WTC11 (cell line): Measurements from ENCODE around the gene DMP1. TPM values are rescaled to one million over a fixed set of nuclear protein-coding genes. Genes with fewer than 3 reads are reported as not detected.

Experiments
- ATAC-seq: fragments of 200-7000 bp; cut with Tn5 transposase; 2 replicates; pipeline ENCODE4 v1.10.0; 2021; ENCODE audit warnings: mild to moderate bottlenecking, moderate library complexity
- CTCF ChIA-PET: fragments of 300-600 bp; sonication (Branson Sonifier 250); formaldehyde crosslinking; loops from one replicate; lab custom pipeline; 2021; ENCODE audit warnings: antibody characterized with exemption; lab: Charles Lee
- POLR2A ChIA-PET: fragments of 350-600 bp; sonication (Branson Sonifier 250); formaldehyde crosslinking; loops from one replicate; lab custom pipeline; 2021; ENCODE audit warnings: antibody characterized with exemption; lab: Charles Lee
- DNase-seq: peaks from one replicate; pipeline ENCODE4 v3.0.0; 2021; ENCODE audit warnings: low spot score
- H3K27ac Mint-ChIP-seq: 2 replicates; pipeline ENCODE4 v1.8.0; 2021; ENCODE audit warnings: mixed read lengths
- H3K27me3 Mint-ChIP-seq: 2 replicates; pipeline ENCODE4 v1.8.0; 2021; ENCODE audit warnings: low read depth, mild to moderate bottlenecking, moderate library complexity, mixed read lengths
- H3K36me3 Mint-ChIP-seq: 2 replicates; pipeline ENCODE4 v1.8.0; 2021; ENCODE audit warnings: mixed read lengths
- H3K4me1 Mint-ChIP-seq: 2 replicates; pipeline ENCODE4 v1.8.0; 2022; ENCODE audit warnings: mixed read lengths
- H3K4me3 Mint-ChIP-seq: 2 replicates; pipeline ENCODE4 v1.8.0; 2021; ENCODE audit warnings: mild to moderate bottlenecking, moderate library complexity, mixed read lengths
- H3K9me3 Mint-ChIP-seq: 2 replicates; pipeline ENCODE4 v1.8.0; 2021; ENCODE audit warnings: mixed read lengths
- EMX1 ChIP-seq: fragments of 250-450 bp; sonication (Bioruptor Pico); IDR thresholded peaks from 2 replicates; pipeline ENCODE4 v1.8.0; 2021; ENCODE audit warnings: mild to moderate bottlenecking
- ESRRA ChIP-seq: sonication (generic); formaldehyde crosslinking; IDR thresholded peaks from 2 replicates; pipeline ENCODE4 v1.8.1; 2022; ENCODE audit warnings: mild to moderate bottlenecking, missing genetic modification reagents, borderline replicate concordance
- FOXP4 ChIP-seq: sonication (generic); formaldehyde crosslinking; IDR thresholded peaks from 2 replicates; pipeline ENCODE4 v1.8.0; 2022; ENCODE audit warnings: mild to moderate bottlenecking, missing genetic modification reagents
- NR1H2 ChIP-seq: sonication (generic); formaldehyde crosslinking; IDR thresholded peaks from 2 replicates; pipeline ENCODE4 v1.9.0; 2021; ENCODE audit warnings: mild to moderate bottlenecking, moderate library complexity, missing genetic modification reagents
- NR2C2 ChIP-seq: sonication (generic); formaldehyde crosslinking; IDR thresholded peaks from 2 replicates; pipeline ENCODE4 v1.8.0; 2022; ENCODE audit warnings: mild to moderate bottlenecking, missing genetic modification reagents
- OVOL2 ChIP-seq: fragments of 250-450 bp; sonication (Bioruptor Pico); IDR thresholded peaks from 2 replicates; pipeline ENCODE4 v1.9.0; 2021; ENCODE audit warnings: mild to moderate bottlenecking, borderline replicate concordance
- SMAD4 ChIP-seq: sonication (generic); formaldehyde crosslinking; IDR thresholded peaks from 2 replicates; pipeline ENCODE4 v1.8.0; 2022; ENCODE audit warnings: mild to moderate bottlenecking, missing genetic modification reagents
- SOX15 ChIP-seq: fragments of 250-450 bp; sonication (Bioruptor Pico); IDR thresholded peaks from 2 replicates; pipeline ENCODE4 v1.9.0; 2021; ENCODE audit warnings: mild to moderate bottlenecking
- SP1 ChIP-seq: sonication (generic); formaldehyde crosslinking; conservative IDR thresholded peaks from 2 replicates; pipeline ENCODE4 v1.8.1; 2022; ENCODE audit warnings: missing genetic modification reagents
- ZNF138 ChIP-seq: sonication (generic); formaldehyde crosslinking; conservative IDR thresholded peaks from 2 replicates; pipeline ENCODE4 v1.8.1; 2022; ENCODE audit warnings: mild to moderate bottlenecking, moderate library complexity, missing genetic modification reagents
- ZNF263 ChIP-seq: sonication (generic); formaldehyde crosslinking; IDR thresholded peaks from 2 replicates; pipeline ENCODE4 v1.8.1; 2022; ENCODE audit warnings: low read depth, mild to moderate bottlenecking, moderate library complexity, missing genetic modification reagents
- ZNF317 ChIP-seq: sonication (generic); formaldehyde crosslinking; IDR thresholded peaks from 2 replicates; pipeline ENCODE4 v1.8.1; 2023; ENCODE audit warnings: low read depth, mild to moderate bottlenecking, moderate library complexity, missing genetic modification reagents, borderline replicate concordance
- ZNF396 ChIP-seq: fragments of 250-450 bp; sonication (Bioruptor Pico); IDR thresholded peaks from 2 replicates; pipeline ENCODE4 v1.8.0; 2021; ENCODE audit warnings: mild to moderate bottlenecking, moderate library complexity, borderline replicate concordance
- total RNA-seq: library from RNA; stranded (reverse); gene quantifications from 3 replicates; pipeline ENCODE4 v1.2.3, GENCODE V29; 2021
- TF ChIP-seq, protein P1 (sequence below): sonication (generic); formaldehyde crosslinking; conservative IDR thresholded peaks from 2 replicates; pipeline ENCODE4 v1.8.1; 2023; ENCODE audit warnings: mild to moderate bottlenecking, low read depth, missing genetic modification reagents, moderate library complexity
- TF ChIP-seq, protein P2 (sequence below): sonication (generic); formaldehyde crosslinking; conservative IDR thresholded peaks from 2 replicates; pipeline ENCODE4 v1.8.1; 2022; ENCODE audit warnings: mild to moderate bottlenecking, missing genetic modification reagents
- TF ChIP-seq, protein P3 (sequence below): fragments of 250-450 bp; sonication (Bioruptor Pico); IDR thresholded peaks from 2 replicates; pipeline ENCODE4 v1.8.0; 2021; ENCODE audit warnings: mild to moderate bottlenecking
- TF ChIP-seq, protein P4 (sequence below): fragments of 200-600 bp; IDR thresholded peaks from 2 replicates; pipeline ENCODE4 v1.8.0; 2022; ENCODE audit warnings: antibody characterized with exemption
- TF ChIP-seq, protein P5 (sequence below): sonication (generic); formaldehyde crosslinking; IDR thresholded peaks from 2 replicates; pipeline ENCODE4 v1.8.1; 2022; ENCODE audit warnings: mild to moderate bottlenecking, moderate library complexity, missing genetic modification reagents
- TF ChIP-seq, protein P6 (sequence below): sonication (generic); formaldehyde crosslinking; IDR thresholded peaks from 2 replicates; pipeline ENCODE4 v1.8.1; 2022; ENCODE audit warnings: mild to moderate bottlenecking, missing genetic modification reagents, moderate library complexity, borderline replicate concordance

Gene DMP1
- total RNA-seq, 1 experiment from 2014 or later = 0.11 TPM

GRCh38 chr4:87677731-87678130 is 27.7 kb downstream of the DMP1 start:
- Mint-ChIP-seq H3K27me3 (no peaks in the 10 kb centered on the region; the same call in 1 of the 2 replicates), H3K36me3 (peaks cover 36% of the 10 kb centered on the region), H3K9me3 (peaks cover 43% of the 10 kb centered on the region), H3K4me3 (no peak overlapping the region), H3K27ac (no peak overlapping the region), H3K4me1 (peaks cover 37% of the 10 kb centered on the region)
- CTCF ChIA-PET = interaction anchor here (0.7 to 5.2 kb wide), 3 partner anchors 161 to 175 kb away, joined by 3 to 102 read pairs (median 4); no protein-coding TSS in a partner anchor
- DNase-seq (no peak), ATAC-seq (no peak)
- TF ChIP-seq, protein P1, sequence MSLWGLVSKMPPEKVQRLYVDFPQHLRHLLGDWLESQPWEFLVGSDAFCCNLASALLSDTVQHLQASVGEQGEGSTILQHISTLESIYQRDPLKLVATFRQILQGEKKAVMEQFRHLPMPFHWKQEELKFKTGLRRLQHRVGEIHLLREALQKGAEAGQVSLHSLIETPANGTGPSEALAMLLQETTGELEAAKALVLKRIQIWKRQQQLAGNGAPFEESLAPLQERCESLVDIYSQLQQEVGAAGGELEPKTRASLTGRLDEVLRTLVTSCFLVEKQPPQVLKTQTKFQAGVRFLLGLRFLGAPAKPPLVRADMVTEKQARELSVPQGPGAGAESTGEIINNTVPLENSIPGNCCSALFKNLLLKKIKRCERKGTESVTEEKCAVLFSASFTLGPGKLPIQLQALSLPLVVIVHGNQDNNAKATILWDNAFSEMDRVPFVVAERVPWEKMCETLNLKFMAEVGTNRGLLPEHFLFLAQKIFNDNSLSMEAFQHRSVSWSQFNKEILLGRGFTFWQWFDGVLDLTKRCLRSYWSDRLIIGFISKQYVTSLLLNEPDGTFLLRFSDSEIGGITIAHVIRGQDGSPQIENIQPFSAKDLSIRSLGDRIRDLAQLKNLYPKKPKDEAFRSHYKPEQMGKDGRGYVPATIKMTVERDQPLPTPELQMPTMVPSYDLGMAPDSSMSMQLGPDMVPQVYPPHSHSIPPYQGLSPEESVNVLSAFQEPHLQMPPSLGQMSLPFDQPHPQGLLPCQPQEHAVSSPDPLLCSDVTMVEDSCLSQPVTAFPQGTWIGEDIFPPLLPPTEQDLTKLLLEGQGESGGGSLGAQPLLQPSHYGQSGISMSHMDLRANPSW (CRISPR knock-in tag) = no peak
- TF ChIP-seq NR2C2 (CRISPR knock-in tag) = no peak
- no peak for TF ChIP-seq SP1
- TF ChIP-seq, protein P2, sequence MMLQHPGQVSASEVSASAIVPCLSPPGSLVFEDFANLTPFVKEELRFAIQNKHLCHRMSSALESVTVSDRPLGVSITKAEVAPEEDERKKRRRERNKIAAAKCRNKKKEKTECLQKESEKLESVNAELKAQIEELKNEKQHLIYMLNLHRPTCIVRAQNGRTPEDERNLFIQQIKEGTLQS (CRISPR knock-in tag) = no peak
- no peak for TF ChIP-seq ZNF138 (CRISPR knock-in tag)
- no peak for TF ChIP-seq EMX1
- no peak for TF ChIP-seq SOX15
- TF ChIP-seq ZNF317 (CRISPR knock-in tag) = no peak
- TF ChIP-seq, protein P3, sequence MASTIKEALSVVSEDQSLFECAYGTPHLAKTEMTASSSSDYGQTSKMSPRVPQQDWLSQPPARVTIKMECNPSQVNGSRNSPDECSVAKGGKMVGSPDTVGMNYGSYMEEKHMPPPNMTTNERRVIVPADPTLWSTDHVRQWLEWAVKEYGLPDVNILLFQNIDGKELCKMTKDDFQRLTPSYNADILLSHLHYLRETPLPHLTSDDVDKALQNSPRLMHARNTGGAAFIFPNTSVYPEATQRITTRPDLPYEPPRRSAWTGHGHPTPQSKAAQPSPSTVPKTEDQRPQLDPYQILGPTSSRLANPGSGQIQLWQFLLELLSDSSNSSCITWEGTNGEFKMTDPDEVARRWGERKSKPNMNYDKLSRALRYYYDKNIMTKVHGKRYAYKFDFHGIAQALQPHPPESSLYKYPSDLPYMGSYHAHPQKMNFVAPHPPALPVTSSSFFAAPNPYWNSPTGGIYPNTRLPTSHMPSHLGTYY (CRISPR knock-in tag) = no peak
- TF ChIP-seq, protein P4, sequence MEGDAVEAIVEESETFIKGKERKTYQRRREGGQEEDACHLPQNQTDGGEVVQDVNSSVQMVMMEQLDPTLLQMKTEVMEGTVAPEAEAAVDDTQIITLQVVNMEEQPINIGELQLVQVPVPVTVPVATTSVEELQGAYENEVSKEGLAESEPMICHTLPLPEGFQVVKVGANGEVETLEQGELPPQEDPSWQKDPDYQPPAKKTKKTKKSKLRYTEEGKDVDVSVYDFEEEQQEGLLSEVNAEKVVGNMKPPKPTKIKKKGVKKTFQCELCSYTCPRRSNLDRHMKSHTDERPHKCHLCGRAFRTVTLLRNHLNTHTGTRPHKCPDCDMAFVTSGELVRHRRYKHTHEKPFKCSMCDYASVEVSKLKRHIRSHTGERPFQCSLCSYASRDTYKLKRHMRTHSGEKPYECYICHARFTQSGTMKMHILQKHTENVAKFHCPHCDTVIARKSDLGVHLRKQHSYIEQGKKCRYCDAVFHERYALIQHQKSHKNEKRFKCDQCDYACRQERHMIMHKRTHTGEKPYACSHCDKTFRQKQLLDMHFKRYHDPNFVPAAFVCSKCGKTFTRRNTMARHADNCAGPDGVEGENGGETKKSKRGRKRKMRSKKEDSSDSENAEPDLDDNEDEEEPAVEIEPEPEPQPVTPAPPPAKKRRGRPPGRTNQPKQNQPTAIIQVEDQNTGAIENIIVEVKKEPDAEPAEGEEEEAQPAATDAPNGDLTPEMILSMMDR = no peak
- no peak for TF ChIP-seq FOXP4 (CRISPR knock-in tag)
- no peak for TF ChIP-seq ZNF396 (CRISPR knock-in tag)
- no peak for TF ChIP-seq NR1H2 (CRISPR knock-in tag)
- TF ChIP-seq ESRRA (CRISPR knock-in tag) = no peak
- no peak for TF ChIP-seq ZNF263 (CRISPR knock-in tag)
- no peak for TF ChIP-seq SMAD4 (CRISPR knock-in tag)
- TF ChIP-seq, protein P5, sequence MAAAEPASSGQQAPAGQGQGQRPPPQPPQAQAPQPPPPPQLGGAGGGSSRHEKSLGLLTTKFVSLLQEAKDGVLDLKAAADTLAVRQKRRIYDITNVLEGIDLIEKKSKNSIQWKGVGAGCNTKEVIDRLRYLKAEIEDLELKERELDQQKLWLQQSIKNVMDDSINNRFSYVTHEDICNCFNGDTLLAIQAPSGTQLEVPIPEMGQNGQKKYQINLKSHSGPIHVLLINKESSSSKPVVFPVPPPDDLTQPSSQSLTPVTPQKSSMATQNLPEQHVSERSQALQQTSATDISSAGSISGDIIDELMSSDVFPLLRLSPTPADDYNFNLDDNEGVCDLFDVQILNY (CRISPR knock-in tag) = no peak
- TF ChIP-seq, protein P6, sequence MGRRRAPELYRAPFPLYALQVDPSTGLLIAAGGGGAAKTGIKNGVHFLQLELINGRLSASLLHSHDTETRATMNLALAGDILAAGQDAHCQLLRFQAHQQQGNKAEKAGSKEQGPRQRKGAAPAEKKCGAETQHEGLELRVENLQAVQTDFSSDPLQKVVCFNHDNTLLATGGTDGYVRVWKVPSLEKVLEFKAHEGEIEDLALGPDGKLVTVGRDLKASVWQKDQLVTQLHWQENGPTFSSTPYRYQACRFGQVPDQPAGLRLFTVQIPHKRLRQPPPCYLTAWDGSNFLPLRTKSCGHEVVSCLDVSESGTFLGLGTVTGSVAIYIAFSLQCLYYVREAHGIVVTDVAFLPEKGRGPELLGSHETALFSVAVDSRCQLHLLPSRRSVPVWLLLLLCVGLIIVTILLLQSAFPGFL = no peak
- no peak for TF ChIP-seq OVOL2 (CRISPR knock-in tag)
- POLR2A ChIA-PET = no interaction called here
